ENCODE data around the gene KCNK6.
A peak's percentile ranks its signal among the peaks of the same experiment; 100 is the strongest.

KCNK6 gene

DNA sequence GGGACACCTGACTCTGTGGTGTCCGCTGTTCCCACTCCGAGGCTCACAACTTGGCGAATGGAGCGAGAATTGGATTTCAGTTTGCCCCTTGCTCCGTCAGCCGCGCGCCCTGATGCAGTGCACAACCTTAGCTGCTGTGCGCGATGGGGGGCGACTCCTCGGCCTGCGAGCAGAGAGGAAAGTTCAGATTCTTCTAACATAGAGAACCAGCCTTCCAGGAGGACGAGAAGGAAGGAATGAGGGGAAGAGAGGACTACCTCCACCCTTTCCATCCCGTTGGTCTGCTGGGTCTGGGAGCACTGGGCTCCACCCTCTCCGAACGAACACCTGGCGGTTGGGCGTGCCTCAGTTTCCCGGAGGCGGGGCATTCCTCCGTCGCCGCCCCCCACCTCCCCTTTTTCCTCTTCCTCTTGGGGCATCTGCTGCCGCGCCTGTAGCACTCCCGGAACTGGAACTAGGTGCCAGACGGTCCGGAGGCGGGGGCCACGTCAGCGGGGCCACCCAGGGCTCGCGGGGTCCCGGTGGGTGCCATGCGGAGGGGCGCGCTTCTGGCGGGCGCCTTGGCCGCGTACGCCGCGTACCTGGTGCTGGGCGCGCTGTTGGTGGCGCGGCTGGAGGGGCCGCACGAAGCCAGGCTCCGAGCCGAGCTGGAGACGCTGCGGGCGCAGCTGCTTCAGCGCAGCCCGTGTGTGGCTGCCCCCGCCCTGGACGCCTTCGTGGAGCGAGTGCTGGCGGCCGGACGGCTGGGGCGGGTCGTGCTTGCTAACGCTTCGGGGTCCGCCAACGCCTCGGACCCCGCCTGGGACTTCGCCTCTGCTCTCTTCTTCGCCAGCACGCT, at the start of gene KCNK6:
Gene KCNK6, plus strand, starts transcription at position 425 of the 838 bp plus-strand sequence. Its CDS starts 106 bp downstream, at position 531.
- peak; percentile 59 for DNase-seq

GRCh38 chr19:38270587-38271167, 49.0 kb upstream of the KCNK6 start:
- no peak for DNase-seq

DNA sequence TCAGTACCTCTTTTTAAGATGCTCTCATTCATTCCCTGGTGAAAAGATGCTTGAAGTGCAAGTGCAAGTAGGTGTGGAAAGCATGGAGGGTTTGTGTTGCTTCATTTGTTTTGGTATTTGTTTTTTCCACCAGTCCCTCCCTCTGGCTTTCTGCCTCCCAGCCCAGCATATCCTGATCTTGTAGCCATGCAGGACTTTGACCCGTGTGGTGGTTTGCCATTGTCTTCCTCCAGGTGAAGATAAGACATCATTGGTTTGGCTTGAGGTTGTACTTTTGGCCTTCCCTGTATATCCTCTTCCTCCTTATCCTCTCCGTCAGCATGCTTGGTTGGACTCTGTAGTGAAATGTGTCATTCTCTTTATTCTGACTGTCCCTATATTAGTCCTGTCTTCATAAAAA, 46.1 kb upstream of the KCNK6 start:
- DNase-seq = no peak

DNA sequence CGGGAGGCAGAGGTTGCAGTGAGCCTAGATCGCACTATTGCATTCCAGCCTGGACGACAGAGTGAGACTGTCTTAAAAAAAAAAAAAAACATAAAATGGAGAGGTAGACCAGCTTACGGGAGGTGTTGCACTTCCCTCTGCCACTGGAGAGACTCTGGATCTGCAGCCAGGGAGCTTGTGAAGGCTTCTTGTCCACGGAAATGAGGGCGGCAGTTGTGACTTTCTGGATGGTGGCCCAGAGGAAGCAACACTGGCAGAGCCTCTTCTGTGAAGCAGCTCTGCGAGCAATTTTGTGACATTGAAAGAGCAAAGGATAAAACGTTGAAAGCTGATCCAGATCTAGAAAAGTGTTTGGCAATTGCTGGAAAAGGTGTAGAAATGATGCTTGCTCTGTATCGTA, 44.9 kb upstream of the KCNK6 start:
- no peak for DNase-seq

DNA sequence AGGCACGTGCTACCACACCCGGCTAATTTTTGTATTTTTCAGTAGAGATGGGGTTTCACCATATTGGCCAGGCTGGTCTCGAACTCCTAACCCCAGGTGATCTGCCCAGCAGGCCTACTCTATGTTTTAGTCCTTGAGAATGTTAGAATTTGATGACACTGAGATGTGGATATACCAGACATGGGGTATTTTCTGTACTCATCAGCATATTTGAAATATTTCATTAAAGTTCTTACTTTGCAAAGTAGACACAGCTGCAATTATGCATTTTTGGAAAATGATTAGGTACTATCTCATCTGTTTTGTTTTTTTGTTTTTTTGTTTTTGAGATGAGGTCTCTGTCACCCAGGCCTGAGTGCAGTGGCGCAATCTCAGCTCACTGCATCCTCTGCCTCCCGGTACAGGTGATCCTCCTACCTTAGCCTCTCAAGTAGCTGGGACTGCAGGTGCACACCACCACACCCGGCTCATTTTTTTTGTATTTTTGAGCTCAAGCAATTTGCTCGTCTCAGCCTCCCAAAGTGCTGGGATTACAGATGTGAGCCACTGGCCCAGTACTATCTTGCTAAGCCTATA, 42.6 kb upstream of the KCNK6 start:
- DNase-seq = no peak

DNA sequence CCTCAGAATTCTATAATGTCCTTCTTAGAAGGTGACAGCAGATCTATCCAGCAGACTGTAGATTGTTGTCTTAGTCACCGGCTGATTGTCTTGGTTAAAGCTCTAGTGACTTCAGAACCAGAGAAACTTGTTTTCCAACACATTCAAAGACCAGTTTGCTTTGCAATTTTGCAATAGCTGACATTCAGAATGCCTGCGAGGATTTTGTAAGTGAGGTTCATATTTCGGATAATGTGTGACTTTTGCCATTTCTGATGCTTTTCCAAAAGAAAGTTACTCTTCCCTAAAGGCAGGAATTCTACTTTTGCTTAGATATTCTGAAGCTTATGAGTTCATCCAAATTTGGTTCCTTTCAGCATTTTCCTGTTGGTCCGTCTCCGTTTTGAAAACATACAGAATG, 42.1 kb upstream of the KCNK6 start:
- no peak for DNase-seq

DNA sequence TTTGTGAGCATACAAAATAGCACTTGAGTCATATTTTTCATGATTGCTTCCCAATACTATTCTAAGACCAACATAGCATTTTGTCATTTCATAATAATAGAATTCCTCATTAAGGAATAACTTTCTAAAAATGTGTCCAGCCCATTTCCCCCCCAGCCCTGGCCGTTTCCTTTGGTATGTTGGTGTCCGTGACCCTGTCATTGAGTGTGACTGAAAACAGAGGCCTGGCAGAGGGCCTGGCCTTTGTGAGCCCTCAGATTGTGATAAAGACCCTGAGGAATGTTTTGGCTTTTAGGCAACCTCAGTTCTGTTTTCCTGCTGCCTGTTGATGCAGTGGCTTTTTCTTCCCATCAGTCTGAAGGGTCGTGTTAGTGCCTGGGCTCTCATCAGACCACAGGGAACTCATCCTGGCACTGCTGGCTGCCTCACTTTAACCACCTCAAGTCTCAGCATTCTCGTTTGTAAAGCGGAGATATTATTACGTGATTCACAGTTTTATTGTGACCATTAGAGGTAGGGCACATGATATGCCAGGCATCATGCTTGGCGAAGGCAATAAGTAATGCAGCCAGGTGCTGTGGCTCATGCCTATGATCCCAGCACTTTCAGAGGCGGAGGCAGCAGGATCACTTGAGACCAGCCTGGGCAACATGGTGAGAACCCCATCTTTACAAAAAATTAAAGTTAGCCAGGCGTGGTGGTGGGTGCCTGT, 41.5 kb upstream of the KCNK6 start:
- no peak for DNase-seq

DNA sequence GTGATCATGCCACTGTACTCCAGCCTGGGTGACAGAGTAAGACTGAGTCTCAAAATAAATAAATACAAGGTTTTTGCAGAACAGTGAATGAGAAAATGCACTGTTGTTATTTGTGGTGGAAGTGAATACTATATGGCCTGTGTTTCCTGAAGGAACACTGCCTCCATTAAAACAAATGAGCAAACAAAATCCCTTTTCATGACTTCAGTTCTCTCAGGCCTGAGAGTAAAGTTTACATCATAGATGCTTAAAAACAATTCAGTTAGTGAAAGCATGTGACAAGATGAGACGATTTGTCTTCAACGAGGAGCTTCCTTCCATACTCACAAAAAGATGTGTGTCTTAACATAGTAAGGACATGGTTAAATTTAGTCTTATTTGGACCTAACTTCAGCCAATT, 40.9 kb upstream of the KCNK6 start:
- no peak for DNase-seq

- no peak for DNase-seq
Measured at GRCh38 chr19:38280030-38280921, 39.4 kb upstream of the KCNK6 start.

GRCh38 chr19:38281811-38282566, 37.7 kb upstream of the KCNK6 start:
- DNase-seq = no peak

DNA sequence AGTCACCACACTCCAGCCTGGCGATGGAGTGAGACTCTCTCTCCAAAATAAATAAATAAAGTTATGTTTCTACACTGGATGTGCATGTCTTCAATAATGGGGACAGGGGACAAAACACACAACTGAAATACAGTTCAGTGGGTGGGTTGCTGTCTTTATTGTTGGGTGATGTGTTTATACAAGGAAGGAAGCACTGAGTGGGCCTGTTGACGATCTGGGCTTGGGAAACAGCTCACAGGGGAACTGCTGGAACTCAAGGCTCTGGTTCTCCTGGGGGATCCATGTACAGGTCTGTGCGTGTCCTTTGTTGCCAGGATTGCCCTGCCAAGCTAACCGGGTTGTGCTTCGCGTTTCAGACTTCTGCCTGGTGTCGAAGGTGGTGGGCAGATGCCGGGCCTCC, 36.4 kb upstream of the KCNK6 start:
- DNase-seq = no peak

GRCh38 chr19:38284422-38284821, 35.2 kb upstream of the KCNK6 start:
- no peak for DNase-seq

- no peak for DNase-seq
Measured at GRCh38 chr19:38285567-38285966, 34.1 kb upstream of the KCNK6 start.

DNA sequence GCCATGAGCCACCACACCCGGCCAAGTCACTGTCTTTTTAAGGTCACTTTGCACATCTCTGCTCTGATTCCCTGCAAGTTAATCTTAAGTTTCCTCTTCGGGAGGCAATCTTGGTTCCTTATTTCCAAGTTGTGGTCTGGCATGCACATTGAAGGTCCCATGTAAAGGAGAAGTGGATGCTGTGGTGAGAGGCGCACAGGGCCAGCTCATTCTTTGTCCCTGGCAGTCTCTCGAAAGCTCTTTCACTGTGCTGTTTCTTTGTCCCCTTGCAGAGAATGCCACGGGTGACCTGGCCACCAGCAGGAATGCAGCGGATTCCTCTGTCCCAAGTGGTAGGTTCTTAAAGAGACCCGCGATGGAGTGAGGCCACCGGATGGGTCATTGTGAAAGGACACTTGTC, 32.0 kb upstream of the KCNK6 start:
- DNase-seq = no peak

DNA sequence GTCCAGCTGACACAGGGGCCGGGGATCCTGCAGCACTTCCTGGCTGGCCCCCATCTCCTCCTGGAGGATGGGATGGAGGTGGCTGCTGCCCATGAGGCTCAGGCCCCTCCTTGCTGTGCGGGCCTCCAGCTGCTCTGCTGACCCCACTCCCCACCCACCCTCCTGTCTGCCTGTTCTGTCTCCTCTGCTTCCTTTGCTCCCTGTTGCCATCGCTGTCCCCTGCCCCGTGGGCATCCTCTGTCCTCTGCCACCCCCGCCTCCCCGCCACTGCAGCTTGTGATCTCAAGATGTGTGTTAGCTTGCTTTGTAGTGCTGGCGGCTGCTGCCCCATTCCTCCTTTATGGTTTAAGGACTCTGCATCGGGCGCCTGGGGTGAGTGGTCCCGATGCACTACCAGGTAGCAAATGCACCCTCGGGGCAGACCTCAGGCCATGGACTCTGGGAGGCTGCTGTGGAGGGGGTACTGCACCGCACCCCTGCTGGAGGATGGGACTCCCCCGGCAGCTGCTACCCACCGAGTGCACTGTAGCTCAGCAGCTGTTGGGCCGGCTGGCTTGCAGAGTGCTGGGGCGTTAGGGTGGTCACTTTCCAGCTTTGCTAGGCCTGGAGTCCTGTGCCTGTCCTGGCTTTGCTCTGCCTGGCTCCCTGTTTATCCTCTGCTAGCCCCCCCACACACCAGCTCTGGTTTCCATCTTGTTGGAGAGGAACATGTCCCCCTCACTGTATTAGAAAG, 31.4 kb upstream of the KCNK6 start:
- no peak for DNase-seq

- no peak for DNase-seq
Measured at GRCh38 chr19:38289955-38290354, 29.7 kb upstream of the KCNK6 start.

DNA sequence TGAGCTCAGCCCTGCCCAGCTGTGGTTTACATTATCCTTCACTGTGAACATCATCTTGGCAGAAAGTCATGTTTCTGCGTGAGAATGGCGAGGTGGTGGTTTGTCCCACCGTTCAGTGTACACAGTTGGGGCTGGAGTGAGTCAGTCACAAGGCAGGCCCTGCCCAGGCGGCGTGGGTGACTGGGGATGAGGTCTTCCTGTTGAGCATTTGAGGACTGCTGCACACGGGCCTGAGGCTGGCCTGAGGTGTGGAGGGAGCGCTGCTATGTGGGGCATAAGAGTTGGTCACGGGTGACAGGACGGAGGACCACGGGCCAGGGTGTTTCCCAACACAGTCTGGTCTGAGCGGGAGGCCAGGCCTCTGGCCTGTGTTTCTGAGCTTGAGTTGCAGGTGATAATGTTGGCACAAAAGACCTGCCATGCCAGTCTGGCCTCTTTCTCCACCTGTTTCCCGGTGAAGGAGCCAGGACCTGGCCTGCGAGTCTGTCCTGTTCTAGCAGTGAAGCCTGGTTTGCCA, 29.0 kb upstream of the KCNK6 start:
- DNase-seq = no peak

DNA sequence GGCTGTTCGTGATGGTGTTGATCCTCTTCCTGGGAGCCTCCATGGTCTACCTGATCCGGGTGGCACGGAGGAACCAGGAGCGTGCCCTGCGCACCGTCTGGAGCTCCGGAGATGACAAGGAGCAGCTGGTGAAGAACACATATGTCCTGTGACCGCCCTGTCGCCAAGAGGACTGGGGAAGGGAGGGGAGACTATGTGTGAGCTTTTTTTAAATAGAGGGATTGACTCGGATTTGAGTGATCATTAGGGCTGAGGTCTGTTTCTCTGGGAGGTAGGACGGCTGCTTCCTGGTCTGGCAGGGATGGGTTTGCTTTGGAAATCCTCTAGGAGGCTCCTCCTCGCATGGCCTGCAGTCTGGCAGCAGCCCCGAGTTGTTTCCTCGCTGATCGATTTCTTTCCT, 27.8 kb upstream of the KCNK6 start:
- DNase-seq = no peak

DNA sequence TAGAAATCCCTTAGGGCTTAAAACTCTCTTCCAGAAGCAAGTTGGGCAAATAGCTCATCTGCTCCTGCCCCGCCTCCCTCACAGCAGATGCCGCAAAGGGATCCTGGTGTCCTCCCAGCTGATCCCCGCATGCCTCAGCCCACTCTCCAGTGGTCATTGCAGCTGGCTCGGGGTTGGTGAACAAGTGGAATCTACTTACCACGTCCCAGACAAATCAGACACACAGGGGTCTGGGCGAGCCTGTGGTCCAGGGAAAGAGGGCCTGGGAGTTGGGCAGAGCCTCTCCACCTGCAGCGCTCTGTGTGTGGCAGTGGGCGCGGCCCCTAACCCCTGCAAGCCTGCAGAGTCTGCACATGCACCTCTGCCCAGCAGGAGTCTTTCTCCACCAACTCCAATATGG, 26.4 kb upstream of the KCNK6 start:
- no peak for DNase-seq

GRCh38 chr19:38294090-38294489, 25.6 kb upstream of the KCNK6 start:
- no peak for DNase-seq

Measured in activated naive CD4-positive, alpha-beta T cell treated with Interleukin-2 at 50 U/mL for 16 hours (primary cell).